GM12865 (cell line): Measurements from ENCODE around the gene UBASH3B.

Experiments
- DNase-seq: peaks from one replicate; pipeline ENCODE4 v3.0.0; 2010; ENCODE audit warnings: low read depth
- H3K4me3 ChIP-seq: 2 replicates; pipeline ENCODE4 v1.5.1; 2011; ENCODE audit warnings: mild to moderate bottlenecking, low read depth, low read length, control low read depth
- TF ChIP-seq, protein P1 (sequence below): IDR thresholded peaks from 2 replicates; pipeline ENCODE4 v1.5.1; 2011; ENCODE audit warnings: low read length, control low read depth, low read depth, inconsistent platforms; ENCODE audit not compliant: insufficient read depth; ENCODE audit errors: missing control alignments

Gene UBASH3B

DNA sequence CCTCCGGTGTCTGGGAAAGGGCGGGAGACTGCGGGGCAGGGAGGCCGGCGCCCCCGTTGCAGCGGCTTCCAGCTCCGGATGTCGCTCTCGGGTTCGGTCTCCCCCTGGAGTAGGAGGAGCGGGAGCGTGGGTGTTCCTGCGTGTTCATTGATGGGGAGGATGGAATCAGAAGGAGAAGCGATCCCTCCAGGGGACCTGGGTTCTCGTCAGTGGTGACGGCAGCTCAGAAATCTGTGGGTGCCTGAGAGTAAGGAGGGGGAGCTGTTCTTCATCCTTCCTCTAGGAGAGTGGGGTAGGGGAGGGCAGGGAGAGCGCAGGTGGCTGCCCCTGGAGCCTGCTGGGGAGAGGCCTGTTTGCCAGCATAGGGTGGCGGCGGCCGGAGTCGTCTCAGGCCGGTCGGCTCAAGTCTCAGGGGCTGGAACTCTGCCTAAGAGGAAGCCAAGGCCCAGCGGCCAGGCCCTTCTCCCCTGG lies 1.1 kb downstream of the UBASH3B start:
- TF ChIP-seq, protein P1, sequence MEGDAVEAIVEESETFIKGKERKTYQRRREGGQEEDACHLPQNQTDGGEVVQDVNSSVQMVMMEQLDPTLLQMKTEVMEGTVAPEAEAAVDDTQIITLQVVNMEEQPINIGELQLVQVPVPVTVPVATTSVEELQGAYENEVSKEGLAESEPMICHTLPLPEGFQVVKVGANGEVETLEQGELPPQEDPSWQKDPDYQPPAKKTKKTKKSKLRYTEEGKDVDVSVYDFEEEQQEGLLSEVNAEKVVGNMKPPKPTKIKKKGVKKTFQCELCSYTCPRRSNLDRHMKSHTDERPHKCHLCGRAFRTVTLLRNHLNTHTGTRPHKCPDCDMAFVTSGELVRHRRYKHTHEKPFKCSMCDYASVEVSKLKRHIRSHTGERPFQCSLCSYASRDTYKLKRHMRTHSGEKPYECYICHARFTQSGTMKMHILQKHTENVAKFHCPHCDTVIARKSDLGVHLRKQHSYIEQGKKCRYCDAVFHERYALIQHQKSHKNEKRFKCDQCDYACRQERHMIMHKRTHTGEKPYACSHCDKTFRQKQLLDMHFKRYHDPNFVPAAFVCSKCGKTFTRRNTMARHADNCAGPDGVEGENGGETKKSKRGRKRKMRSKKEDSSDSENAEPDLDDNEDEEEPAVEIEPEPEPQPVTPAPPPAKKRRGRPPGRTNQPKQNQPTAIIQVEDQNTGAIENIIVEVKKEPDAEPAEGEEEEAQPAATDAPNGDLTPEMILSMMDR, result no peak
- DNase-seq, result peak; percentile 4
- H3K4me3 ChIP-seq, result peak overlapping the region; percentile 72

DNA sequence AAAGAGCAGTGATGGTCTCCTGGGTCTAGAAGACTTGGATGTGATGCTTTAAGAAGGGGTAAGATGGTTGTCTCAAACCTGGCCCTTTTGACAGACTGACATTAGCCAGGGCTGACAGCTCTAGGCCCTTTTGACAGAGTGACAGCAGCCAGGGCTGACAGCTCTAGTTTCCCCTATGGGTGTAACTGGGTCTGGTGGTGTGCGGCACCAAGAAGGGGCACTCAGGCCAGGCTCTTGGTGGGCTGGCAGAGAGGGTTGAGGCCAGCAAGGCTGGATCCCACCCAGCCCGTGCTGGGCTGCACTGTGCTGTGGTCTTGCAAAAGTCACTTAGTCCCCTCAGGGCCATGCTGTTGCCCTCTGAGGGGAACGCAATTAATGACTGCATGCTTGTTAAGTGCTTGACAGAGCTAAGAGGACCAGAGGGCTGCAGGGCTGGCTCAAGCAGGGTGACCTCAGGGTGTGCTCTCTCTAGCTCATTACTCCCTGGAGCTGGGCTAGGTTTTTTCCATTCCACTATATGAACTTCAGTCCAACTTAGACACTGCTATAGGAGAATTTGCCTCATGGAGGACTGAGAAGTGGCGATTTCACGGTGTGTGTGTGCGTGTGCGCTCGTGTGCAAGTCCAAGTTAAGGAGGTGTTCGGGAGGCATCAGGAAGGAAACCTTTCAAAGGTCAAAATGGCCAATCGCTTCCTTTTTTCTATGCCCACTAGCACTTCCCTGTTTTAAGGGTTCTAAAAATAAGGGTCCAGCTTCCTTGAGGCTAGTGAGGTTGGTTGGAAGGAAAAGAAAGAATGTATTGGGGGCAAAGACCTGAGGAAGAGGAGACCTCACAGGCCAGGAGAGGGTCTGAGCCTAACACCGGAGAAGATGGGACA lies 4.4 kb downstream of the UBASH3B start:
- no peak for DNase-seq
- H3K4me3 ChIP-seq, result no peak overlapping the region
- TF ChIP-seq, protein P1, result no peak

- TF ChIP-seq, protein P1, result no peak
- no peak for DNase-seq
- no peak overlapping the region for H3K4me3 ChIP-seq
Measured at GRCh38 chr11:122661182-122661945, 5.8 kb downstream of the UBASH3B start.

GRCh38 chr11:122663056-122663740 lies 7.7 kb downstream of the UBASH3B start:
- no peak overlapping the region for H3K4me3 ChIP-seq
- TF ChIP-seq, protein P1, result no peak
- DNase-seq, result no peak

DNA sequence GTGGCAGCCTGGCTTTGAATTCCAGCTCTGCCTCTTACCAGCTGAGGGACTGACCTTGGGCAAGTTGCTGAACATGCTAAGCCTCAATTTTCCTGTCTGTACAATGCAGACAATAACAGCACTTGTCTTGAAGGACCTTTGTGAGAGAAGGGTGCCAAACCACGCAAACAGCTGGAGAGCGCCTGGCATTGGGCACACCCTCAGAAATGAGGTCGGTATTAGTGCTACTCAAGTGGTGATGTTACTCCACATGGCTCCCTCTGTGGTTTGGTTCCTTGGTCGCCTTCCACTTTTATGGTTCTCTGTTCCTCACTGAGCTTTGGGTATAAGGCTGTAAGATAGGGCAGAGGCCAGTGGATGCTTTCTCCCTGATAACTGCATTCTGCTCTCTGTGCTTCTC lies 8.2 kb downstream of the UBASH3B start:
- no peak overlapping the region for H3K4me3 ChIP-seq
- TF ChIP-seq, protein P1, result no peak
- no peak for DNase-seq

DNA sequence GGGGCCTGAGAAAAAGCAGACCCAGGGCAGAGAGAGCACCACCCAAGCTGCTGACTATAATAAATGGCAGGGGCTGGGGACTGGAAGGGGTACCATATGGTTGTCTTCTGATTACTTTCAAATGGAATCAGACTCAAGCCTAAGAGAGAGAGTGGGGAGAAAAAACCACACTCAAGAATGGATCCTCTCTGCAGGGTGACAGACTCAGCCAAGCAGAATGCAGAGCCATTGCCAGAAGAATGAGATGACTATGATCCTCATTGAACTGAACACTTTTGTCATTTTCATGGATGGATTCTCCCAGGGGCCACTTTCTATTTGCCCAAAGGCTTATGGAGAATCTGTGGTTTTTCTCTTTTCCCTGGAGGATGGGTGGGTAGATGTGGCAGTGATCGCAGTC lies 8.7 kb downstream of the UBASH3B start:
- H3K4me3 ChIP-seq, result no peak overlapping the region
- TF ChIP-seq, protein P1, result no peak
- no peak for DNase-seq
